Activated T-helper 9 cell treated with anti-CD3 and anti-CD28 coated beads, Interleukin-2, amount 50 U/mL, for 16 hours (primary cell): Measurements from ENCODE around the gene WASHC2A.
"Not testable (repeated sequence)": the region's sequence is repeated elsewhere in the genome, so short reads cannot be mapped to it uniquely, and the experiment has no call there.

Experiments
- DNase-seq: peaks from one replicate; pipeline ENCODE4 v3.0.0-alpha.2; 2020; ENCODE audit warnings: low read depth

Gene WASHC2A

DNA sequence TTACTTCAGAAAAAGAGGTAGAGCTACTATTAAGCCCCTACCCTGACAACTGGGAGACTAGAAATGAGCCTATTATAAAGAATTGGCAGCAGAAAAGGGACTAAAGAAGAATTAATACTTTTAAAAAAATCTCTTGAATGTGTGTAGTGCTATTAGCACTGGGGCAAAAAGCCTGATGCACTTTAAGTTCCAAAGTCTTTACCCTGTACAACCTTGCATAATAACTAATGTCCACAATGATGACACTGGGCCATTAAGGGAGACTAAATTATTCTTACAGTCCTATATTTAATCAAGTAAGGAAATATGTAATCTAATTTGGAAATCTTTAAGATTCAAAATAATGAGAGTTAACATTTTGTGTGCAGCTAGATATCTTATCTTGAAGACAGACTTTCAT is 90.1 kb downstream of the WASHC2A start:
- not testable (repeated sequence) for DNase-seq

DNA sequence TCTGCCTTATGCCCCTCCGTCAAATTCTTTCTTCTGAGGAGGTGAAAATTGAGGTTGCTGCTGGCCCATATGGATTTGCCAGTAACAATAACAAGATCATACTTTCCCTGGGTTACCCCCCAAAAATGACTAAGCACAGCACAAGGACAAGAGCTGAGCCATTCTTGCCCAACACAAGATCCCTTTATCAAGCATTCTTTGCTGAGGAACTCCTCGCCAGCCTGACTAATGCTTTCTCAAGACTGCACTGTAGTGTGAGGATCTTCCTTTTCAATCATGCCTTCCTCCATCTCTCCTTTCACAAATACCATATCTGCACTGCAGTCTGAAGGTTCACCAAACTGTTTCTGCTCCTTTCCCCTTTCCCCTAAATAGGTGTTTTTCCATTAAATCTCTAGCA is 92.1 kb downstream of the WASHC2A start:
- not testable (repeated sequence) for DNase-seq

DNA sequence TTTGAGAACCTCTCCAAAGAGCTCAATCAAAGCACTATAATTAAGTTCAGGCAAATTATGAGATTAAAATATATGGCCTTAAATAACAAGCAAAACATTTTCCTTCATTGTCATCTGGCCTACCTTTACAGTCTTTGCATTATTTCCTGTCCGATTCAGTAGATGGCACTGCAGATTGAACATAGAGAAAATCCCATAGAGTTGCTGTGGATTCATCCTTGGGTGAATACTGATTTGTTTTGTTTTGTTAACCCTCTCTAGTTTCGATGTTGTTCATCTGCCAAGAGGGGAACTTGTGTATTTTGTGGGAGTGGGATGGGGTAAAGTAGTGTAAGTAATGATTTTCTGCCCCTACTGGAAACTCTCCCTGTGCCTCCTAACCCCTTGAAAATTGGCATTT is 97.3 kb downstream of the WASHC2A start:
- not testable (repeated sequence) for DNase-seq

DNA sequence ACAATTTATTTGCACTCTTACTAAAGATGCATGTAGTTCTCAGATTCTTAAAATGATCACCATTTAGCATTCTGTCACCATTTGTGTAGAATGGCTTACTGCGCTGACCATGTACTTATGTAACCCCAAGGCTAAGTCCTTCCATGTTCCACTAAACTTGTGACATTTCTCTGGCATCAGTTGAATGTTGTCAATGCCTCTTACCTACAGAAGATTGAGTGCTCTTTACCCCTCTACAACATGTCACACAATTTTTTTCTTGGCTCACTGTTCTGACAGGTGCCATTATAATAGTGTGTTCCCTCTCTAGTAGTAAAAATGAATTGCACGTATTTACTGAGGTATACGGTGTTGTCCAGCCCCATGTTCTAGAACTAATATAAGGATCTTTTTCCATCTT is 100.1 kb downstream of the WASHC2A start:
- DNase-seq, result not testable (repeated sequence)

DNA sequence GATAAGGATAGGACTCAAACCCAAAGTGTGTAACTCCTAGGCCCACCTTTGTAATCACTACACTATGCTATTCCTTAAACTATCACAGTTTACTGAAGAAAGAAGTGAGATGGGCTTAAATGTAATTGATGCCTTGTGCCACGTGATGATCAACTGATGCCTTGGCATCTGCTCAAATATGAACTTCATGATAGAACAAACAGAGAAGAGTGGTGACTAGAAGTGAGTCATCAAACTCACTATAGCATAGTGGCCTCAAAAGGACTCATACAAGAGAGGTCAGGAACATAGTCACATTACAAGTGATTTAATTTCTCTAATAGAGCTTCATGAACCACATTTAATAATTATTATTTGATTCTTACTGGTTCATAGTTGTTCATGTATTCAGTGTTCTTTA is 101.8 kb downstream of the WASHC2A start:
- DNase-seq, result not testable (repeated sequence)

DNA sequence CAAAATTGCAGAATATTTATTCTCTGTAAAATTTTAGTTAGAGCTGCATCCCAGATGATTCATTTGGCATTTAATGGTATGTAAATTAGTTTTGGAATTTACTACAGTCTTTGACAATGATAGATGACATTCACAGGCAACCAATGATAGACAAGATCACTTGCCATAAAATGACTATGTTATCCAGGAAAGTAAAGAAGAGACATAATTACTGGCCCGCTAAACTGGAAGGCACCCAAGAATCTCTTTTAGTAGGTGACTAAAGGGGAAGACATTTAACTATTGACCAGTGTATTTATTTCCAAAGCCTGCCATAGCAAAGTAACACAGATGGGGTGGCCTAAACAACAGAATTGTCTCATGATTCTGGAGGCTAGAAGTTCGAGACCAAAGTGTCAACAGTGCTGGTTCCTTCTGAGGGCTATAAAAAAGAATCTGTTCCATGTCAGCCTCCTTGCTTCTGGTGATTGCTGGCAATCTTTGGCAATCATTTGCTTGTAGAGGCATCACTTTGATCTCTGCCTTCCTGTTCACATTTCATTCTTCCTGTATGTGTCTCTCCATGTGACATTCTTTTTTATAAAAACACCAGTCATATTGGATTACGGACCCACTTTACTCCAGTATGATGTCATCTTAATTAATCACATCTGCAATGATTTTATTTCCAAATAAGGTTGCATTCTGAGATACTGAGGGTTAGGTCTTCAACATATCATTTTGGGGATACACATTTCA is 107.2 kb downstream of the WASHC2A start:
- not testable (repeated sequence) for DNase-seq
